Measurements from ENCODE around the gene AIFM1.

The AIFM1 gene

DNA sequence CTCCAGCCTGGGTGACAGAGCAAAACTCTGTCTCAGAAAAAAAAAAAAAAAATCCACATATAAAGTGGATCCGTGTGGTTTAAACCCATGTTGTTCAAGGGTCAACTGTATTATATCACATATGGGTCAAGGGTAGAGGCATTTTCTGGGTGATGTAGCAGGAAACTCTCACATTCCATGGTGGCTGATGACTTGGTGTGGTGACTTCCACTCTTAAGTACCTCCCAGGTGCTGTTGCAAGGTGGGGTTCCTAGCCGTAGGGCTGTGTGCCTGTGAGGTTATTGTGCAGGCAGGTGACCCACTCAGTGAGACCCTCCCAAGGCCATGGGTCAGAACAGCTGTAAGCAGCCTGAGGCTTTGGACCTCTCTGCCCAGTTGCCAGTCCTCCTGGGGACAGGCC is 72.4 kb downstream of the AIFM1 start:
- Histone ChIP-seq H3K36me3 (ENCODE audit: control insufficient read depth, insufficient read depth, low read length) (no peaks in the 10 kb centered on the region), H3K27ac (ENCODE audit: low read depth, low read length) (no peak overlapping the region), H3K4me3 (ENCODE audit: low read length) (no peak overlapping the region), H3K27me3 (ENCODE audit: control insufficient read depth, insufficient read depth, low read length) (no peaks in the 10 kb centered on the region), H3K9ac (ENCODE audit: low read length) (no peak overlapping the region), H3K4me1 (ENCODE audit: control insufficient read depth, insufficient read depth, low read length) (no peaks in the 10 kb centered on the region)

DNA sequence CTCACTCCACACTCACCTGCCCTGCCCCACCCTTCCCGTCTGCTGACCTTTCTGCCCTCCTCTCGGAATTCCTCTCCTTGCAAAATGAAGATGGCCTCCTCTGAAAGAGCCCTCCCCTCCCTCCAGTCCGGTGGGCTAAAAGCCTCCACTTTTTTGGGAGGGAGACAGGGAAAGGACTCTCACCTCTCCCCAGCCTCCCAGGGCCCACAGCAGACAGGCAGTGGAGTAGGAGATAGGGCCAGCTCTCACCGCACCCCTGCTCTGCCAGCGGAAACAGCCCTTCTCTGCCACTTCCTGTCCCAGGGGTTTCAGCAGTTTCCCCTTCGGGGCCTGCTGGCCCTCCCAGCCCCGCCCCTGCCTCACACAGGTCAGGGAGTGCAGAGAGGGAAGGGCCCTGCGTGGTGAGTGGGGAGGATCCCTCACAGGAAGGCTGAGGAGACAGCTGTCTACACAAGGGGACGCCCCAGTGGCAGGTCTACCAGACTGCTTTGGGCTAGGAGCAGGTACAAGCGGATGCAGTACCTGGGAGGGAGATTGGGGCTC is 73.6 kb downstream of the AIFM1 start:
- no peaks in the 10 kb centered on the region for H3K36me3 ChIP-seq (ENCODE audit: control insufficient read depth, insufficient read depth, low read length)
- no peaks in the 10 kb centered on the region for H3K4me1 ChIP-seq (ENCODE audit: control insufficient read depth, insufficient read depth, low read length)
- H3K9ac ChIP-seq (ENCODE audit: low read length), result no peak overlapping the region
- H3K4me3 ChIP-seq (ENCODE audit: low read length), result peak overlapping the region; percentile 16
- no peaks in the 10 kb centered on the region for H3K27me3 ChIP-seq (ENCODE audit: control insufficient read depth, insufficient read depth, low read length)
- no peak overlapping the region for H3K27ac ChIP-seq (ENCODE audit: low read depth, low read length)

DNA sequence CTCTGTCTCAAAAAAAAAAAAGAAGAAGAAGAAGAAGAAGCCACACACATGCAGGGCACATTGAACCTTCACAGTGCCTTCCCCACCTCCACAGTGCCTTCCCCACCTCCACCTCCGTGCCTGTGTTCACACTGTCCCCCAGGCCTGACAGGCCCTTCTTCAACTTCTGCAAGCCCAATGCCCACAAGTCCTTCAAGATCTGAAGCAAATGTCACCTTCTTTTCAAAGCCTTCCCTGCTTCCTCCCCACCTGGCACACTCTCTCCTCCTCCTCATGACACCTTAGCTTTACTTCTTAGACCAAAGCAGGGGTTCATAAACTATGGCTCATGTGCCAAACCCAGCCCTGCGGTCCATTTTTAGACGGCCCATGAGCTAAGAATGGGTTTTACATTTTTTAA is 75.3 kb downstream of the AIFM1 start:
- Histone ChIP-seq H3K4me1 (ENCODE audit: control insufficient read depth, insufficient read depth, low read length) (no peaks in the 10 kb centered on the region), H3K4me3 (ENCODE audit: low read length) (no peak overlapping the region), H3K36me3 (ENCODE audit: control insufficient read depth, insufficient read depth, low read length) (no peaks in the 10 kb centered on the region), H3K27ac (ENCODE audit: low read depth, low read length) (no peak overlapping the region), H3K9ac (ENCODE audit: low read length) (no peak overlapping the region), H3K27me3 (ENCODE audit: control insufficient read depth, insufficient read depth, low read length) (no peaks in the 10 kb centered on the region)

GRCh38 chrX:130086447-130087206 is 79.0 kb downstream of the AIFM1 start:
- no peaks in the 10 kb centered on the region for H3K27me3 ChIP-seq (ENCODE audit: control insufficient read depth, insufficient read depth, low read length)
- no peak overlapping the region for H3K27ac ChIP-seq (ENCODE audit: low read depth, low read length)
- no peaks in the 10 kb centered on the region for H3K4me1 ChIP-seq (ENCODE audit: control insufficient read depth, insufficient read depth, low read length)
- no peak overlapping the region for H3K4me3 ChIP-seq (ENCODE audit: low read length)
- H3K9ac ChIP-seq (ENCODE audit: low read length), result no peak overlapping the region
- no peaks in the 10 kb centered on the region for H3K36me3 ChIP-seq (ENCODE audit: control insufficient read depth, insufficient read depth, low read length)

- Histone ChIP-seq H3K4me3 (ENCODE audit: low read length) (no peak overlapping the region), H3K36me3 (ENCODE audit: control insufficient read depth, insufficient read depth, low read length) (no peaks in the 10 kb centered on the region), H3K9ac (ENCODE audit: low read length) (no peak overlapping the region), H3K27me3 (ENCODE audit: control insufficient read depth, insufficient read depth, low read length) (no peaks in the 10 kb centered on the region), H3K27ac (ENCODE audit: low read depth, low read length) (no peak overlapping the region), H3K4me1 (ENCODE audit: control insufficient read depth, insufficient read depth, low read length) (no peaks in the 10 kb centered on the region)
Measured at GRCh38 chrX:130085551-130086446, 79.8 kb downstream of the AIFM1 start.

- Histone ChIP-seq H3K9ac (ENCODE audit: low read length) (no peak overlapping the region), H3K27ac (ENCODE audit: low read depth, low read length) (no peak overlapping the region), H3K4me3 (ENCODE audit: low read length) (no peak overlapping the region), H3K27me3 (ENCODE audit: control insufficient read depth, insufficient read depth, low read length) (no peaks in the 10 kb centered on the region), H3K4me1 (ENCODE audit: control insufficient read depth, insufficient read depth, low read length) (no peaks in the 10 kb centered on the region), H3K36me3 (ENCODE audit: control insufficient read depth, insufficient read depth, low read length) (no peaks in the 10 kb centered on the region)
Measured at GRCh38 chrX:130084631-130085237, 80.9 kb downstream of the AIFM1 start.

GRCh38 chrX:130083656-130084382 is 81.8 kb downstream of the AIFM1 start:
- H3K4me1 ChIP-seq (ENCODE audit: control insufficient read depth, insufficient read depth, low read length), result no peaks in the 10 kb centered on the region
- H3K27ac ChIP-seq (ENCODE audit: low read depth, low read length), result no peak overlapping the region
- no peaks in the 10 kb centered on the region for H3K27me3 ChIP-seq (ENCODE audit: control insufficient read depth, insufficient read depth, low read length)
- H3K4me3 ChIP-seq (ENCODE audit: low read length), result no peak overlapping the region
- H3K9ac ChIP-seq (ENCODE audit: low read length), result no peak overlapping the region
- H3K36me3 ChIP-seq (ENCODE audit: control insufficient read depth, insufficient read depth, low read length), result no peaks in the 10 kb centered on the region

DNA sequence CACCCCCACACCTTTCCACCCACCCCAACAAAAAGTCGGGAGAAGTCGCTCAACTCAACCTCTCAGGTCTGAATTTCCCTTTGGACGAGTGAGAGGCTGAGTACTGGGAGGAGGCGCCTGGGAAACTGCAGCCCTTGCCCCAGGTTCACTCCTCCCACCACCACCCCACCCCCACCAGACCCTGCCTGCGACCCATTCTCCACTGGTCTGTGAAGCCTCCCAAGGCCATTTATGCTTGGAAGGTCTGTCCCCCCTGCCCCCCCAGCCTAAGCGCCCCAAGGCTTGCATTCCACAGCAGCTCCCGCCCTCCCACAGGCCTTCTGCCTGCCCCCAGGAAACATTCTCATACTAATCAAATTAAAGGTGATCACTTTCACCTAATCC is 82.5 kb downstream of the AIFM1 start:
- Histone ChIP-seq H3K27me3 (ENCODE audit: control insufficient read depth, insufficient read depth, low read length) (no peaks in the 10 kb centered on the region), H3K27ac (ENCODE audit: low read depth, low read length) (no peak overlapping the region), H3K4me1 (ENCODE audit: control insufficient read depth, insufficient read depth, low read length) (no peaks in the 10 kb centered on the region), H3K4me3 (ENCODE audit: low read length) (no peak overlapping the region), H3K9ac (ENCODE audit: low read length) (no peak overlapping the region), H3K36me3 (ENCODE audit: control insufficient read depth, insufficient read depth, low read length) (no peaks in the 10 kb centered on the region)

DNA sequence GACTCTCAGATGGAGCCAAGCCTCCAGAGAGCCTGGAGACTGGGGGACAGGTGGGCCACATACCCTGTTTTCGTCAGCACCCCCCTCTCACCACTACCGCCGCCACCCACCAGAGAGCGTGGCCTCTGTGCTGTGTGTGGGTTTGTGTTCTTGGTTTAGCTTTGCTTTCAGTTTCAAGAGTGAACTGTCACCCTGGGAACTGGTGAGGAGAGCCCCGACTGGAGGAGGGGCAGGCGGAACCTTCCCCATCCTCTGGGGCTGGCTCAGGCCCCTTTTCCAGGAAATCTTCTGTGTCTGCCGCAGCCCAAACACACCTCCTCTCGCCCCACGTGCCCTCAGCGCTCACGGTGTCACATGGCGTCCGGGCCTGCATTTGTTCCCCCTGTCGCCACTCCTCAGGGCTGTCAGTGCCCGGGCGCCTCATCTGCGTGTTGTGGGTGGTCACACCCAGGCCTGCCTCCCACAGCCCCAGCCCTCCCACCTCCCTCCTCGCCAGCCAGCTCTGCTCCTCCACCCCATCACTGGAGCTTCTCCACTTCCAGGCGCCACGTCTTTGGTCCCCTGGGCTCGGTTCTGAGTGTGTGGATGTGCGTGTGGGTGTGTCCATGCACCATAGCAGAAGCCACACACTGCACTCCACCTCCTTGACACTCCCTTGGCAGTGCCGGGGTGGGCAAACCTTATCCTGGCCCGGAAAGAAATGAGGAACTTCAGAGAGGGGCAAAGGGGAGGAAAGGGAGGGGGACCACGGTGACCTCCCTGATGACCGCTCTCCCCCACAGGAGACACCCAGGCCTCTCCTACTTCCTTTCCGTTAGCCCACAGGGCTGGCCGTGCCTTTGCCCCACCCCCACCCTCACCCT is 83.2 kb downstream of the AIFM1 start:
- H3K36me3 ChIP-seq (ENCODE audit: control insufficient read depth, insufficient read depth, low read length), result no peaks in the 10 kb centered on the region
- no peak overlapping the region for H3K9ac ChIP-seq (ENCODE audit: low read length)
- peak overlapping the region; percentile 39 for H3K4me3 ChIP-seq (ENCODE audit: low read length)
- H3K27me3 ChIP-seq (ENCODE audit: control insufficient read depth, insufficient read depth, low read length), result no peaks in the 10 kb centered on the region
- H3K4me1 ChIP-seq (ENCODE audit: control insufficient read depth, insufficient read depth, low read length), result no peaks in the 10 kb centered on the region
- peak overlapping the region; percentile 30 for H3K27ac ChIP-seq (ENCODE audit: low read depth, low read length)

GRCh38 chrX:130081421-130082045 is 84.1 kb downstream of the AIFM1 start:
- H3K27me3 ChIP-seq (ENCODE audit: control insufficient read depth, insufficient read depth, low read length), result no peaks in the 10 kb centered on the region
- H3K27ac ChIP-seq (ENCODE audit: low read depth, low read length), result no peak overlapping the region
- H3K4me1 ChIP-seq (ENCODE audit: control insufficient read depth, insufficient read depth, low read length), result no peaks in the 10 kb centered on the region
- peak overlapping the region; percentile 39 for H3K4me3 ChIP-seq (ENCODE audit: low read length)
- no peaks in the 10 kb centered on the region for H3K36me3 ChIP-seq (ENCODE audit: control insufficient read depth, insufficient read depth, low read length)
- H3K9ac ChIP-seq (ENCODE audit: low read length), result no peak overlapping the region

DNA sequence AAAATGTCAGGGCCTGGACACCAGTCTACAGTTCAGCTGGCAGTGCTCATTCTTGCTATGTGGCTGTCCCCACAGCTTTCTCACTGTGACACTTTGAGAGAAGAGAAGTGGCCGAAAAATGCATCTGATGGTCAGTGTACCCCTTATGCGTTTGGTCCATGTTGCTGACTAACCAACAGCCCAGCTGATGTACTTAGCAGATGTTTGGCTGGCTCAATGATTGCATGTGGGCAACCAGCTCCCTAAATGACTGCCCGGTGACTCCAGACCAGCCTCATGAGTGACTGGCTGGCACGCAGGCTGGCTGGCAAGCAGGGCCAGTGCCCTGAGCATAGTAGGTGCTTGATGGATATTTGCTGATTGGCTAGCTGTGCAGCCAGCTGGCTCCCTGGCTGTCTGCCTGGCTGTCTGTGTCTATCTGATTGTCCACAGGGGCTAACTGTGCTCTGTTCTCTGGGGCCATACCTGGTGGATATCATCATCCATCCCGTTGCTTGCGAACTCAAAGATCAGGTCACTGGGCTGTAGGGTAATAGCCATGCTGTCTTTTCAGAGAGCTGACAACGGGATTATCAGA is 84.8 kb downstream of the AIFM1 start:
- Histone ChIP-seq H3K27ac (ENCODE audit: low read depth, low read length) (no peak overlapping the region), H3K36me3 (ENCODE audit: control insufficient read depth, insufficient read depth, low read length) (no peaks in the 10 kb centered on the region), H3K4me3 (ENCODE audit: low read length) (no peak overlapping the region), H3K4me1 (ENCODE audit: control insufficient read depth, insufficient read depth, low read length) (no peaks in the 10 kb centered on the region), H3K27me3 (ENCODE audit: control insufficient read depth, insufficient read depth, low read length) (no peaks in the 10 kb centered on the region), H3K9ac (ENCODE audit: low read length) (no peak overlapping the region)
